ENCODE measurements around the gene RNF146. TPM values are rescaled to one million over a fixed set of nuclear protein-coding genes. Genes with fewer than 3 reads are reported as not detected.

RNF146 gene
- total and polyA plus RNA-seq, 11 donors: 25.5 to 78.9 (median 45.3) TPM

DNA sequence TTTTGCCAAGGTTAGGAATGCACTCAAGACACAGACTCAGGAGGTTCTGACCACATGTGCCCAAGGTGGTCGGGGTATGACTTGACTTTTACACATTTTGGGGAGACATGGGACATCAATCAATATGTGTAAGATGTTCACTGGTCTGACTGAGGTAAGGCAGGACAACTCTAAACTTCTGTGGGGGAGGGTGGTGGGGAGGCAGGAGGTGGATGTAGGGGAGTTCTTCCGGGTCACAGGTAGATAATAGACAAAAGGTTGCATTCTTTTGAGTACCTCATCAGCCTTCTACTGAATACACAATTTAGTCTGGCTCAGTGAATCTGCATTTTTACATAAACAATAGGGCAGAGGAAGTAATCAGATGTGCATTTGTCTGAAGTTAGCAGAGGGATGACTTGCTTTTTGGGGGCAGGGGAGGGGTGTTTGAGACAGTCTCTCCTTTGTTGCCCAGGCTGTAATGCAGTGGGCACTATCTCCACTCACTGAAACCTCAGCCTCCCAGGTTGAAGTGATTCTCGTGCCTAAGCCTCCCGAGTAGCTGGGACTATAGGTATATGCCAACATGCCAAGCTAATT is 65.8 kb downstream of the RNF146 start:
- H3K36me3 ChIP-seq: peaks cover 0 to 32% (median 14%) of the 10 kb centered on the region in 9 donors
- H3K9me3 ChIP-seq: no peaks in the 10 kb centered on the region
- peaks cover 0 to 16% (median 0%) of the 10 kb centered on the region in 12 donors for H3K4me1 ChIP-seq
- H3K27ac ChIP-seq: no peak overlapping the region
- TF ChIP-seq, protein P1, sequence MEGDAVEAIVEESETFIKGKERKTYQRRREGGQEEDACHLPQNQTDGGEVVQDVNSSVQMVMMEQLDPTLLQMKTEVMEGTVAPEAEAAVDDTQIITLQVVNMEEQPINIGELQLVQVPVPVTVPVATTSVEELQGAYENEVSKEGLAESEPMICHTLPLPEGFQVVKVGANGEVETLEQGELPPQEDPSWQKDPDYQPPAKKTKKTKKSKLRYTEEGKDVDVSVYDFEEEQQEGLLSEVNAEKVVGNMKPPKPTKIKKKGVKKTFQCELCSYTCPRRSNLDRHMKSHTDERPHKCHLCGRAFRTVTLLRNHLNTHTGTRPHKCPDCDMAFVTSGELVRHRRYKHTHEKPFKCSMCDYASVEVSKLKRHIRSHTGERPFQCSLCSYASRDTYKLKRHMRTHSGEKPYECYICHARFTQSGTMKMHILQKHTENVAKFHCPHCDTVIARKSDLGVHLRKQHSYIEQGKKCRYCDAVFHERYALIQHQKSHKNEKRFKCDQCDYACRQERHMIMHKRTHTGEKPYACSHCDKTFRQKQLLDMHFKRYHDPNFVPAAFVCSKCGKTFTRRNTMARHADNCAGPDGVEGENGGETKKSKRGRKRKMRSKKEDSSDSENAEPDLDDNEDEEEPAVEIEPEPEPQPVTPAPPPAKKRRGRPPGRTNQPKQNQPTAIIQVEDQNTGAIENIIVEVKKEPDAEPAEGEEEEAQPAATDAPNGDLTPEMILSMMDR (IDR thresholded peaks at IDR 0.05): no peak
- no peak for TF ChIP-seq POLR2A (IDR thresholded peaks at IDR 0.05)
- H3K4me3 ChIP-seq: no peak overlapping the region
- H3K27me3 ChIP-seq: no peaks in the 10 kb centered on the region
- 66 to 71% (median 71%) methylated on average over 4 of the region's 4 CpGs for WGBS, 4 donors
- DNase-seq (no peak), ATAC-seq (no peak)
- intact Hi-C loops (cut with DNase I): no loop called here

Other genes with a start within 250 kb of the RNF146 start
- 1 to 10 TPM in 2 of 9 donors, under 1 TPM in 6, not detected in 1; 0.16 to 2.1 (median 0.48) TPM for gene RSPO3, start 148.2 kb upstream of the RNF146 start, total RNA-seq
- under 1 TPM; 0.15 to 0.42 TPM for gene RSPO3, start 148.2 kb upstream of the RNF146 start, polyA plus RNA-seq
- gene ECHDC1, start 76.7 kb downstream of the RNF146 start, total RNA-seq: 10 to 100 TPM; 29.8 to 51.3 (median 35.2) TPM
- gene ECHDC1, start 76.7 kb downstream of the RNF146 start, polyA plus RNA-seq: 10 to 100 TPM; 24.3 to 45.3 TPM
- 1 to 10 TPM in 6 of 9 donors, under 1 TPM in 3; 0.28 to 3.3 (median 1.2) TPM for gene KIAA0408, start 192.5 kb downstream of the RNF146 start, total RNA-seq
- gene KIAA0408, start 192.5 kb downstream of the RNF146 start, polyA plus RNA-seq: under 1 TPM; 0.39 to 0.57 TPM

Data from heart left ventricle (tissue), 16 donors.